Measurements from ENCODE around the gene ARID5A.

ARID5A gene

DNA sequence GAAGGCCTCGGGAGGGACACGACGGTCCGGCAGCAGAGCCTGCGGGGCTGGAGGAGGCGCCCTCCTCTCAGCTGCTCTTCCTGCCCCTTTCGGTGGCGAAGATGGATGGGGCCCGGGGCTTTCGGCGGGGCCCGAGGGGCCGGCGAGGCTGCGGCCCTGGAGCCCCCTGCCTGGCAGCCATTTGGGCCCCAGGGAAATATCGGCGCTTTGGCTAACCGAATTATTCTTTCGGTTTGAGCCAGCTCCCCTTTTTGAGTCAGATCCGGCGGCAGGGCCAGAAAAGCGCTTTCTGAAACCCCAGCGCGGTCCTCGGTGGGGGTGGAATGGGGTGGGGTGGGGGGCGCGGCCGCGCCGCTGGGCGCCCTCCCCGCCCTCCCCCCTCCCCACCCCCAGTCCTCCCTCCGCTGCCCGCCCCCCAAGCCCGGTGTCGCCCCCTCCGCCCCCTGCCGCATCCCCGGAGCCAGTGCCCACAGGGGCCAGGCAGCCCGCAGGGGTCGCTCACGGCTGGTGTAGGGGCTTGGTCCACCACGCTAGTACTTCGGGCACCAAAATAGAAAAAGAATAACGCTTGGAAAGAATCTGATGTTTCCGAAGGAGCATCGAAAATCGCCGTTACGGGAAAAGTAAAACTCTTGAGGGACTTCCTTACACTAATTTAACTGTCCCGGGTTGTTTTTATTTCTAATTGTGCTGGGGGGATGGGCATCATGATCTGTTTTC, 9.1 kb upstream of the ARID5A start:
- CTCF ChIA-PET, result interaction anchor here (0.6 to 4.8 kb wide), 8 partner anchors 7 to 120 kb away, joined by 3 to 33 read pairs (median 4); partner anchors contain the start of gene ARID5A
- Mint-ChIP-seq H3K27me3 (peaks cover 37% of the 10 kb centered on the region), H3K4me1 (peaks cover 89% of the 10 kb centered on the region), H3K36me3 (no peaks in the 10 kb centered on the region), H3K4me3 (peak overlapping the region; percentile 68), H3K27ac (peak overlapping the region; percentile 90), H3K9me3 (no peaks in the 10 kb centered on the region)
- peak; percentile 77 for DNase-seq

DNA sequence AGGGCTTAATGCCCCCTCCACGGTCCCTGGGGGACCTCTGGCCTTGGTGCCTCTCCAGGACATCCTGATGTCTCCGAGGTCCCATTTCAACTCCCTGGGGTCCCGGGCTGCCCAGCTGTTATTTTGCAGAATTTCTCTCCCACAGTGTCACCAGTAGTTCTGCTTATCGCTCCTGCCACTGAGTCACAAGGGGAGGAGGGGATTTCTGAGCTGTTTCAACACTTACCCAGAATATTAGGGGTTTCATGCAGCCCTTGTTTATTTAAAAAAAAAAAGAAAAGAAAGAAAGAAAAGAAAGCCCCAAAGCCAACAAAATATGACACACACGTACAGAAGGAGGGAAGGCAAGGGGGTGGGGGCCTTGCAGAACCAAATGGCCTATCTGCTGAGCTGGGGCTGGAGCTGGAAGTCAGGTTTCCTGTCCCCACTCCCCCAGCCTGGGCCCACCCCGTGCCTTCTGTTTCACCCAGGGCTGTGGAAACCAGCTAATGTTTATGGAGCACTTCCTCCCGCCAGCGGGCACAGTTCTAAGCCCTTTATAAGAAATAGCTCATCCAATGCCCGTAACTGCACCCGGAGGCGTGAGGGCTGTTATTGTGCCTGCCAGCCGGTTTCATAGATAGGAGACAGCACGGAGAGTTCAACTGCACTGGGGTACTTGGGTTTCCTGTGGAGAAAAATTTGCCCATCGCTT, 8.4 kb upstream of the ARID5A start:
- Mint-ChIP-seq H3K27ac (peak overlapping the region; percentile 90), H3K36me3 (no peaks in the 10 kb centered on the region), H3K4me1 (peaks cover 86% of the 10 kb centered on the region), H3K27me3 (peaks cover 32% of the 10 kb centered on the region), H3K4me3 (peak overlapping the region; percentile 68), H3K9me3 (no peaks in the 10 kb centered on the region)
- CTCF ChIA-PET, result interaction anchor here (0.6 to 4.8 kb wide), 10 partner anchors 8 to 389 kb away, joined by 3 to 33 read pairs (median 4); partner anchors contain the start of gene ARID5A
- DNase-seq, result peak; percentile 76

GRCh38 chr2:96528700-96529375, 7.7 kb upstream of the ARID5A start:
- Mint-ChIP-seq H3K9me3 (no peaks in the 10 kb centered on the region), H3K4me3 (no peak overlapping the region), H3K36me3 (no peaks in the 10 kb centered on the region), H3K27me3 (peaks cover 37% of the 10 kb centered on the region), H3K27ac (peak overlapping the region; percentile 90), H3K4me1 (peaks cover 87% of the 10 kb centered on the region)
- CTCF ChIA-PET, result interaction anchor here (0.6 to 4.8 kb wide), 8 partner anchors 11 to 390 kb away, joined by 3 to 33 read pairs (median 4); partner anchors contain the start of gene ARID5A
- DNase-seq, result no peak

DNA sequence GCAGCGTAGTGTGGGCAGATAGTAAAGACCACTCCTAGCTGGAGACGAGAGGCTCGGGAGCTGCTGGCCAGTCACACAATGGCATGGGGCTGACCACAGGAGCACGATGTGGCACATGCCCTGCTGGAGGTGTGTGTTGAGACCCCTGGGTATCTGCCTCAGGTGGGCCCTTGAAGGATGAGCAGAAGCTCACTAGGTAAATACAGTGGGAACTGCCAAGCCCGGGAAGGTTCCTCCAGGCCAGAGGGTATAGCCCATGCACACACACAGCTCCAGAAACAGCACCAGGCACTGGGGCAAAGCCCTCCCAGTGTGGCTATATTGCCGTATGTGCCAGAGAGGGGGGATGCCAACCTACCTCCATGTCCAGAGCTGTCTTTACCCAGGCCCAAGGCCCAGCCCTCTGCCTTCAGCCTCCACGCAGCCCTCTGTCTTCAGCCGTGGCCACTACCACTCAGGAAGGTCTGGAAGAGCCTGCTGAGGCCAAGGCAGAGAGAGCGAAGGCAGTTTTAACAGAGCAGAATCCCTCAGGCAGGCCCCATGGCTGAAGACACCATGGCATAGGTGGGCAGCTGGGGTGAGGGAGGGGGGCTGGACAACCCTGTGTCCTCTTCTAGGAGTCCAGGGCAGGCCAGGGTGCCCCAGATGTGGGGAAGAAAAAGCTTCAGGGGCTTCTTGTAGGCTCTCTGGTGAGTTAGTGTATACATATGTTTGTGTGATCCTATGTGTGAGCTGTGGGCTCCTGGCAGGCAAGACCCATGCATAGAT, 7.0 kb upstream of the ARID5A start:
- Mint-ChIP-seq H3K27me3 (peaks cover 39% of the 10 kb centered on the region), H3K4me3 (no peak overlapping the region), H3K9me3 (no peaks in the 10 kb centered on the region), H3K36me3 (no peaks in the 10 kb centered on the region), H3K4me1 (peaks cover 87% of the 10 kb centered on the region), H3K27ac (peak overlapping the region; percentile 5)
- CTCF ChIA-PET, result interaction anchor here (1.0 to 4.8 kb wide), 3 partner anchors 9 to 14 kb away, joined by 3 to 33 read pairs (median 3); partner anchors contain the start of gene ARID5A
- no peak for DNase-seq

GRCh38 chr2:96530144-96530430, 6.5 kb upstream of the ARID5A start:
- no peaks in the 10 kb centered on the region for H3K9me3 Mint-ChIP-seq
- H3K27me3 Mint-ChIP-seq, result peaks cover 41% of the 10 kb centered on the region
- peaks cover 82% of the 10 kb centered on the region for H3K4me1 Mint-ChIP-seq
- CTCF ChIA-PET, result interaction anchor here (1.0 to 4.8 kb wide), 2 partner anchors 9 kb away, joined by 3 to 33 read pairs; partner anchors contain the start of gene ARID5A
- H3K36me3 Mint-ChIP-seq, result no peaks in the 10 kb centered on the region
- no peak overlapping the region for H3K27ac Mint-ChIP-seq
- H3K4me3 Mint-ChIP-seq, result no peak overlapping the region
- DNase-seq, result no peak

DNA sequence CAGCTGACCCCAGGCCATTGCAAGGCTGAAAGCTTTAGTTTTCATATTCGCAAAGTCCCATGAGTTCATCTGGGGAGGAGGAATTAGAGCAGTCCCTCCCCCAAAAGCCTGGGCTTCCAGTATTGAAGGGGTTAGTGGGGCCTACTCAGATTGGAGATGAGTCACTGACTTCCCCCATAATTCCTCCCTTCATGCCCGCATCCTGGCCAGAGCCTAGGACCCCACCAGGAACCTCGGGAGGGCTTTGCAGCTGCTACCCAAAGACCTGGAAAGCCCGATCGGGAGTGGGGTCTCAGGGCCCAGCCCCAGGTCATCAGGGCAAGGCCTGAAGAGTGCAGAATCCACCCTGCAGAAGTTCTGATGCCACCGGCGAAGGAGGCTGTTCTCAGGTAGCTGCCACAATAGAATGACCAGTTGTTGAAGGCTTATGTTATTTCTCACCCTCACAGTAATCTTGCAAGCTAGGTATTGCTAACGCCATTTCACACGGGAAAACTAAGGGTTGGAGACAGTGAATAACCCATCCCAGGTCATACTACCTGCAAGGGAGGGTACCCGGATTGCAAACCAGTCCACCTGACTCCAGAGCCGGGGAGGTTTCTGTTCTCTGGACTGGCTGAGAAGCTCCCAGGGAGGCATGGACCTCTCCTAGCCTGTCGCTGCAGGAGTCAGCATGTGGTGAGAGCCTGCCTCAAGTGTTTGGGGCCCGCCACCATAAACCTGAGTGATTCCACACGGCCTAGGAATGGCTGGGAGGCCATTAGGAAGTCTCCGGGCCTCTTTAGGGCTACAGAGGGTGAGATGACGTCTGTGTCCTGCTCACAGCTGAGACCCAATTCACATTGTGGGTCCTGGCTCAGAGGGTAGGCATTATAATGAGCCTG, 5.8 kb upstream of the ARID5A start:
- no peaks in the 10 kb centered on the region for H3K9me3 Mint-ChIP-seq
- H3K4me3 Mint-ChIP-seq, result no peak overlapping the region
- H3K27ac Mint-ChIP-seq, result no peak overlapping the region
- DNase-seq, result no peak
- H3K27me3 Mint-ChIP-seq, result peaks cover 38% of the 10 kb centered on the region
- H3K36me3 Mint-ChIP-seq, result no peaks in the 10 kb centered on the region
- H3K4me1 Mint-ChIP-seq, result peaks cover 80% of the 10 kb centered on the region
- CTCF ChIA-PET, result interaction anchor here (1.0 to 4.8 kb wide), 4 partner anchors 9 to 23 kb away, joined by 3 to 33 read pairs (median 7); partner anchors contain the start of gene ARID5A

GRCh38 chr2:96531366-96531765, 5.2 kb upstream of the ARID5A start:
- Mint-ChIP-seq H3K36me3 (no peaks in the 10 kb centered on the region), H3K4me1 (peaks cover 77% of the 10 kb centered on the region), H3K27ac (peak overlapping the region; percentile 14), H3K27me3 (peaks cover 37% of the 10 kb centered on the region), H3K4me3 (no peak overlapping the region), H3K9me3 (no peaks in the 10 kb centered on the region)
- CTCF ChIA-PET, result interaction anchor here (0.9 to 1.9 kb wide), 3 partner anchors 22 to 23 kb away, joined by 3 to 11 read pairs (median 3); no protein-coding TSS in a partner anchor
- DNase-seq, result no peak

- DNase-seq, result peak; percentile 85
- peak overlapping the region; percentile 31 for H3K27ac Mint-ChIP-seq
- H3K36me3 Mint-ChIP-seq, result peaks cover under 1% of the 10 kb centered on the region
- peak overlapping the region; percentile 65 for H3K4me3 Mint-ChIP-seq
- peaks cover 37% of the 10 kb centered on the region for H3K27me3 Mint-ChIP-seq
- no peaks in the 10 kb centered on the region for H3K9me3 Mint-ChIP-seq
- CTCF ChIA-PET, result interaction anchor here (0.6 to 1.9 kb wide), 3 partner anchors 22 to 34 kb away, joined by 3 to 11 read pairs (median 3); no protein-coding TSS in a partner anchor
- H3K4me1 Mint-ChIP-seq, result peaks cover 71% of the 10 kb centered on the region
Measured at GRCh38 chr2:96531872-96532505, 4.6 kb upstream of the ARID5A start.

DNA sequence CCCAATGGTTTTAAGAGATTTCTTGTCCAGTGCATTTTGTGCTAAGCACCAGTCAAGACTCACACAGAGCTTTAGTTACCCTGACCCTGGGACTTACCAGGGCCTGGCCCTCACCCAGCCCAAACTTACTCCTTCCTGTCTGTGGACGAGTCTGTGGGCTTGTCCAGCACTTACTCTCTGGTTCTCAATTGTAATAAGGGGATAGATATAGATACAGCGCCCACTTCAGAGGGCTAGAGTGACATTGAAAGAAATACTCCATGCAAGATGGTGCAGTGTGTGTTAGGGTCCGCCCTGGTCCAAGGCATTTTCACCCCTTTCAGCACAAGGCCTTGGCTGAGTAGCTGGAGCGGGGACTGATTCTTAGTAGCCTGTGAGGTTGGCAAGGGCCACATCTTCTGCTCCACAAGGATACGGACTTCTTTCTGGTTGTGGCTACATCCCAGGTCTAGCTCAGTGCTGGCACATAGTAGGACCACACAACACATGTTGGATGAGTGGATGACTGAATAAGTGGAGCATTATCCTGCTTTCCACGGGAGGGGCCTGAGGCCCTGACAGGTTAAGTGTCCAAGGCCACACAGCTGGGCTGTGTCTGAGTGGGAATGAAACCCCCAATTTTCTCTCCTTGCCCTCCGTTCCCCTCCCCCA, 3.8 kb upstream of the ARID5A start:
- CTCF ChIA-PET, result interaction anchor here (0.9 kb wide), 1 partner anchor 125 kb away, joined by 3 read pairs; no protein-coding TSS in a partner anchor
- Mint-ChIP-seq H3K4me3 (no peak overlapping the region), H3K9me3 (no peaks in the 10 kb centered on the region), H3K27me3 (peaks cover 37% of the 10 kb centered on the region), H3K27ac (peak overlapping the region; percentile 31), H3K4me1 (peaks cover 68% of the 10 kb centered on the region), H3K36me3 (peaks cover 4% of the 10 kb centered on the region)
- DNase-seq, result no peak

- H3K36me3 Mint-ChIP-seq, result peaks cover 6% of the 10 kb centered on the region
- peaks cover 35% of the 10 kb centered on the region for H3K27me3 Mint-ChIP-seq
- H3K4me1 Mint-ChIP-seq, result peaks cover 62% of the 10 kb centered on the region
- H3K9me3 Mint-ChIP-seq, result no peaks in the 10 kb centered on the region
- peak overlapping the region; percentile 3 for H3K27ac Mint-ChIP-seq
- DNase-seq, result no peak
- CTCF ChIA-PET, result interaction anchor here (0.9 to 3.0 kb wide), 2 partner anchors 21 to 126 kb away, joined by 3 to 10 read pairs; no protein-coding TSS in a partner anchor
- no peak overlapping the region for H3K4me3 Mint-ChIP-seq
Measured at GRCh38 chr2:96533292-96534073, 3.1 kb upstream of the ARID5A start.

- H3K27ac Mint-ChIP-seq, result no peak overlapping the region
- no peaks in the 10 kb centered on the region for H3K9me3 Mint-ChIP-seq
- no peak overlapping the region for H3K4me3 Mint-ChIP-seq
- CTCF ChIA-PET, result interaction anchor here (3.0 kb wide), 1 partner anchor 20 kb away, joined by 10 read pairs; no protein-coding TSS in a partner anchor
- H3K4me1 Mint-ChIP-seq, result peaks cover 60% of the 10 kb centered on the region
- H3K36me3 Mint-ChIP-seq, result peaks cover 9% of the 10 kb centered on the region
- no peak for DNase-seq
- H3K27me3 Mint-ChIP-seq, result peaks cover 29% of the 10 kb centered on the region
Measured at GRCh38 chr2:96534141-96534540, 2.4 kb upstream of the ARID5A start.

Measured in activated naive CD4-positive, alpha-beta T cell treated with anti-CD3 and anti-CD28 coated beads, Interleukin-2, amount 10 ng/mL, durations not matched to agents 7 days and 5 days (primary cell).